Stimulated activated naive CD4-positive, alpha-beta T cell (primary cell): ENCODE measurements around the gene DEFB108B.
"Not testable (repeated sequence)": the region's sequence is repeated elsewhere in the genome, so short reads cannot be mapped to it uniquely, and the experiment has no call there.

Experiments used
- DNase-seq, 6 experiments: peaks; one replicate each; lab custom pipeline; 2025; lab: John Stamatoyannopoulos, UW

Gene DEFB108B, protein sequence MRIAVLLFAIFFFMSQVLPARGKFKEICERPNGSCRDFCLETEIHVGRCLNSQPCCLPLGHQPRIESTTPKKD

DNA sequence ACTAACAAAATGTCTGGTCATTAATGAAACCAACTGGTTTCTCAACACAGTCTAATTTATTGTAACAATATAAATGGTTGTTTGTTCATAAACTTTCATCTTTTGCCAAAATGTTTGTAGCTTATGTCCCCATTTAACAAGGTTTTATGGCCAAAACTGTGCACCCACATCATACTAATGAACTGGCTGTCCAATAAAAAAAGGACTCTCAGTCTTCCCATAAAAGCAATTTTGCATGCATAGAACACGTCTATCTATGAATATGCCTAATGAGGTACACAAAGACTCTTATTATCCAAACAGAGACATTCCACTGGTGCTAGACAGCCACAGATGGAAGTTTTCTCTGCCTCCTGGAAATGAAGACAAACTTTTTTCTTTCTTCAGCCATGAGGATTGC is at the start of gene DEFB108B:
TSS of gene DEFB108B (plus strand) at position 390 of the 400 bp plus-strand sequence. CDS start at position 390, 0 bp downstream.
- DNase-seq, result not testable (repeated sequence)

- peak in 1 of 6 experiments; percentile 57 for DNase-seq
These were observed 46.7 kb upstream of the DEFB108B start for GRCh38 chr11:71786114-71786847.

- peak; percentile 92 to 97 (median 96) for DNase-seq
These were observed 46.2 kb upstream of the DEFB108B start for GRCh38 chr11:71786848-71787097.

GRCh38 chr11:71787098-71787823 is 45.7 kb upstream of the DEFB108B start:
- DNase-seq, result peak; percentile 94 to 97 (median 96)

GRCh38 chr11:71787824-71788454 is 45.1 kb upstream of the DEFB108B start:
- peak in 3 of 6 experiments; percentile 11 to 48 (median 39) for DNase-seq

DNA sequence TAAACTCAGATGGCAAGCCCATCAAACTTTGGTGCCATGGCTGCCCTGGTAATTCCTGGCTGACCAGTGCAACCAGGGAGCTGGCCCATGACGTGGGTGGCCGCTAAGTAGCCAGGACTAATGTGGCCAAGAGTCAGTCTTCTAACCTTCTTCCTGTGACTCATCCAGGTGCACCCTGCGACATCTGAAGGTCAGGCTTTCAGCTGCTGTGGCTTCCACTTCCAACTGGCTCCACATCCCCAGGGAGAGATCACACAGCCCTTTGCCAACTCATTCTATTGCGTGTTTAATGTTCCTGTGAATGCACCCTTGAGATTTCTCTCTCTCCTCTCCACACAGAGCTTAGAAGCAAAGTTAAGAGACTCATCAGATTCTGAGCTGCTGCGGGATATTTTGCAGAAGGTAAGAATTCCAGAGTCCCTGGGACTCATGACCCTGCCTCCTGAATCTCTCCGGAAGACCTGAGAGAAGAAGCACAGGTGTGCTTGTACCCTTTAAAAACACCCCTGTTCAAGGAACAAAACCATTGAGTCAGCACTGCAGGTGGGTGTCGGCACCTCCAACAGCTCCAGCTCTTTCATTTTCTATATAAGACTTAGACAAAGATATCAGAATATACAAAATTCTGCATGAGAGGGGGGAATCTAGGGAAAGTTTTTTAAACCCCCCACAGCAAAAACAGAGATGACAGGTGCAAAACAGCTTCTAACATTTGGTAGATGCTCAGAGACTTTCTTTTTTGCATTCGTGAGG is 43.4 kb upstream of the DEFB108B start:
- DNase-seq, result not testable (repeated sequence)

GRCh38 chr11:71791111-71791510 is 41.9 kb upstream of the DEFB108B start:
- not testable (repeated sequence) for DNase-seq

- DNase-seq, result peak; percentile 28 to 61 (median 50)
These were observed 40.3 kb upstream of the DEFB108B start for GRCh38 chr11:71792621-71793235.

GRCh38 chr11:71794386-71795040 is 38.5 kb upstream of the DEFB108B start:
- DNase-seq, result not testable (repeated sequence)

DNA sequence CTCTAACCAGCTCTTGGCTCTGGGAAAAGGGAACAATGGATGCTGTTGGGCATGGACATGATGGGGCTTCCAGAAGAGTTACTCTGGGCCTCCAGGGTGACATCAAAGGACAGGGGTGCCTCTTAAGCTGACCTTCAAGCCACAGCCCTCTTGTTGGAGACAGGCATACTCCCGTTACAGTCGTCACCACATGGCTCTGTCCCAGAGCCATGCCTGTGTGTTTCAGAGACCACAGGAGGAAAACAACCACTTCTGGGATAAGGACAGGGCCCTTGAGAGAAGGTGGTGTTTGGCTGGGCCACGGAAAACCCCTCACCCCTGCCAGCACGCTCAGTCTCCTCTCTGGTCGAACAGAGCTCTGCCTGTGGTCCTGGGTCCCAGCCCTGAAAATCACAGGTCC is 37.8 kb upstream of the DEFB108B start:
- DNase-seq, result not testable (repeated sequence)

DNA sequence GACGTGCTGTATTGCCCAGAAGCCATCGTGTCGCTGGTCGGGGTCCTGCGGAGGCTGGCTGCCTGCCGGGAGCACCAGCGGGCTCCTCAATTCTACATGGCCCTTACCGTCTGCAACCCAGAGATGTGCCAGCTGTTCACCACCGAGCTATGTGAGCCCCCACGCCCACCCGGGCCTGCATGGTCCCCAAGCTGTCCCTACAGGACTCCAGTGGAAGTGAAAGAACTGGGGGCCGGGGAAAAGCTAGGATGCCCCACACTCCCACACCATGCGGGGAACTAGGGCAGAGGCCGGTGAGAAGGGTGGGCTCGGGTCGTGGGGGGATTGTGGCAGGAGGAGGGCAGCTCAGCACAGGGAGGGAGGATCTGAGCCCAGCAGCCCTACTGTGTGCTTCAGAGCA is 37.0 kb upstream of the DEFB108B start:
- DNase-seq, result not testable (repeated sequence)

DNA sequence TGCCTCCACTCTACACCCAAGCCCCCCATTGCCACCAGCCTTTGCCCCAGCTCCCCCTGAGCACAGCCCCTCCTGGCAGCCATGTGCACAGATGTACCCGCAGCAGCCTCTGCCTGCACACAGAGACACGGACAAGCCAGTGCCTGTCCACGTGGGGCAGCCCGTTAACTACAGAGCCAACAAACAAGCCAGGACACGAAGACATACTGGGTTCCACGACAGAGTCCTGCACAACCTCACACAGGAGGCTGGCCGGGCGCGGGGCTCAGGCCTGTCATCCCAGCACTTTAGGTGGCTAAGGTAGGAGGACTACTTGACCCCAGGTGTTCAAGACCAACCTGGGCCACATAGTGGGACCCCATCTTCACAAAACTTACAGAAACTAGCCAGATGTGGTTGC is 36.2 kb upstream of the DEFB108B start:
- DNase-seq, result not testable (repeated sequence)

- not testable (repeated sequence) for DNase-seq
These were observed 33.4 kb upstream of the DEFB108B start for GRCh38 chr11:71799556-71800128.

- DNase-seq, result peak; percentile 76 to 91 (median 84)
These were observed 32.6 kb upstream of the DEFB108B start for GRCh38 chr11:71800335-71800953.

- DNase-seq, result not testable (repeated sequence)
These were observed 32.0 kb upstream of the DEFB108B start for GRCh38 chr11:71801026-71801425.

DNA sequence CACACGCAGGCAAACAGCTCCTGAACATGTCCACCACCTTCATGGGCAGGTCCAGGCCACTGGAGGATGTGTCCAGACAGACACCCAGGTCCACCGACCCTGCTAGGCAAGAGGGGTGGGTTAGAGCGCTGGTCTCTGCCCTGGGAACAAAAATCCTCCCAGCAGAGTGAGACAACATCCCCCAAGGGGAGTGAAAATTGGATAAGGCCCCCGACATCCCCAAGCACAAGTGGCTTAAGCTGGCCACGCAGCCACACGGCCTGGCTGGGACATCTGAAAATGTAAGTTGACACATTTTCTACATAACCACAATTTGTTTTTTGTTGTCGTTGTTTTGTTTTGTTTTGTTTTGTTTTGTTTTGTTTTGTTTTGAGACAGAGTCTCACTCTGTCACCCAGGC is 30.1 kb upstream of the DEFB108B start:
- DNase-seq, result not testable (repeated sequence)

GRCh38 chr11:71804158-71804947 is 28.6 kb upstream of the DEFB108B start:
- DNase-seq, result not testable (repeated sequence)

DNA sequence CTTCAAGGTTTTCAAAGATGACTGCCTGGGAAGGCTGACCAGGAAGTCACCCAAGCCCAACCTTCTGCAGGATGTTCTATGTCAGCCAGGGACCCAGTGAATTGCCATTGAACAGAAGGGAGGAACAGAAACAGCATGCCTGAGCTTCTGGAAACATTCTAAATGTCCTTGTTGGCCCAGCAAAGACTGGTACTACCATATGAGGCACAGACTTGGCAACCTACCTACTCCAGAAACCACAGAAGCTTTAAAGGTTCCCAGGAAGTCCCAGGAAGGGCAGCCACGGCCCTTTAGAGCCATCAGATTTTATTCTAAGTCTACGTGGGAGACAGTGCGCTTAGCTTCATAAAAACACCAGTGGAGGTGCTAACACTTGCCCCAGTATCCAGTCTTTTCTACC is 20.5 kb upstream of the DEFB108B start:
- DNase-seq, result not testable (repeated sequence)
